Activated naive CD4-positive, alpha-beta T cell (primary cell): ENCODE results near the gene FKBP6.
A peak's percentile ranks its signal among the peaks of the same experiment; 100 is the strongest.
"Not testable (repeated sequence)": the region's sequence is repeated elsewhere in the genome, so short reads cannot be mapped to it uniquely, and the experiment has no call there.

Experiments
- DNase-seq, 4 experiments: peaks; one replicate each; lab custom pipeline; 2025; lab: John Stamatoyannopoulos, UW

The FKBP6 gene, protein sequence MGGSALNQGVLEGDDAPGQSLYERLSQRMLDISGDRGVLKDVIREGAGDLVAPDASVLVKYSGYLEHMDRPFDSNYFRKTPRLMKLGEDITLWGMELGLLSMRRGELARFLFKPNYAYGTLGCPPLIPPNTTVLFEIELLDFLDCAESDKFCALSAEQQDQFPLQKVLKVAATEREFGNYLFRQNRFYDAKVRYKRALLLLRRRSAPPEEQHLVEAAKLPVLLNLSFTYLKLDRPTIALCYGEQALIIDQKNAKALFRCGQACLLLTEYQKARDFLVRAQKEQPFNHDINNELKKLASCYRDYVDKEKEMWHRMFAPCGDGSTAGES

GRCh38 chr7:73327922-73328321 is at the start of gene FKBP6, which contains the start of gene TRIM50:
Gene FKBP6, plus strand, starts transcription at chr7:73328161. Its CDS starts 268 bp downstream, at chr7:73328429.
Gene TRIM50, minus strand, starts transcription at chr7:73328082. Its CDS starts 3,295 bp downstream, at chr7:73324787.
- not testable (repeated sequence) for DNase-seq

DNA sequence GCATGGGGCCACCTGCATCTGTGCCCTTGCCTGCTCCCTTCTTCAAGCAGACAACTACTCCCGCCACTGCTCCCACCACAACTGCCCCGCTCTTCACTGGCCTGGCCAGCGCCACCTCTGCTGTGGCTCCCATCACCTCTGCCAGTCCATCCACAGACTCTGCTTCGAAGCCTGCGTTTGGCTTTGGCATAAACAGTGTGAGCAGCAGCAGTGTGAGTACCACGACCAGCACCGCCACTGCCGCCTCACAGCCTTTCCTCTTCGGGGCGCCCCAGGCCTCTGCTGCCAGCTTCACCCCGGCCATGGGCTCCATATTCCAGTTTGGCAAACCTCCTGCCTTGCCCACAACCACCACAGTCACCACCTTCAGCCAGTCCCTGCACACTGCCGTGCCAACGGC is 30.7 kb upstream of the FKBP6 start:
- DNase-seq = not testable (repeated sequence)

DNA sequence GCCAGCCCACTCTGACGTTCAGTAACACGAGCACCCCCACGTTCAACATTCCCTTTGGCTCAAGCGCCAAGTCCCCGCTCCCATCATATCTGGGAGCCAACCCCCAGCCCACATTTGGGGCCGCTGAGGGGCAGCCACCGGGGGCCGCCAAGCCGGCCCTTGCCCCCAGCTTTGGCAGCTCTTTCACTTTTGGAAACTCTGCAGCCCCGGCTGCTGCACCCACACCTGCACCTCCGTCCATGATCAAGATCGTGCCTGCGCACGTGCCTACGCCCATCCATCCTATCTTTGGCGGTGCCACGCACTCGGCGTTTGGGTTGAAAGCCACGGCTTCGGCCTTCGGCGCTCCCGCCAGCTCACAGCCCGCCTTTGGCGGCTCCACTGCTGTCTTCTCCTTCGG is 30.3 kb upstream of the FKBP6 start:
- DNase-seq = not testable (repeated sequence)

DNA sequence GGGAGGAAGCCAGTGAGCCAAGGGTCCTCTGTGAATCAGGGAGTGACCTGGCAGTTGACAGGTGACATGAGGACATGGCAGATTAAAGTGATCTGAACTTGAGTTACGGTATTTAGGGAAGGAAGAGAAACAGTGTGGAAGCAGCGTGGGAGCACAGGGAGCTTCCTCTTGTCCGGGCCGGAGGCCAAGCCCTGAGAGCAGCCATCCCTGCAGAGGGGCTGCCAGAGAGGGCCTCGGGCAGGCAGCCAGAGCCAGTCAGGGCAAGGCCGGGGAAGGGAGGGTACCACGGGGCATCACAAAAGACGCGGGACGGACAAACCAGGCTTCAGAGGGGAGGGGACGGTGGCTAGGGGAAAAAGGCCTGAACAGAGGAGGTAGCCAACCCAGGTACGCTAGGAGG is 28.1 kb upstream of the FKBP6 start:
- not testable (repeated sequence) for DNase-seq

GRCh38 chr7:73301108-73301507 is 26.9 kb upstream of the FKBP6 start:
- not testable (repeated sequence) for DNase-seq

GRCh38 chr7:73302846-73303245 is 25.1 kb upstream of the FKBP6 start:
- DNase-seq = not testable (repeated sequence)

- DNase-seq = no peak
Measured at GRCh38 chr7:73303546-73303945, 24.4 kb upstream of the FKBP6 start.

GRCh38 chr7:73304071-73304470 is 23.9 kb upstream of the FKBP6 start:
- no peak for DNase-seq

DNA sequence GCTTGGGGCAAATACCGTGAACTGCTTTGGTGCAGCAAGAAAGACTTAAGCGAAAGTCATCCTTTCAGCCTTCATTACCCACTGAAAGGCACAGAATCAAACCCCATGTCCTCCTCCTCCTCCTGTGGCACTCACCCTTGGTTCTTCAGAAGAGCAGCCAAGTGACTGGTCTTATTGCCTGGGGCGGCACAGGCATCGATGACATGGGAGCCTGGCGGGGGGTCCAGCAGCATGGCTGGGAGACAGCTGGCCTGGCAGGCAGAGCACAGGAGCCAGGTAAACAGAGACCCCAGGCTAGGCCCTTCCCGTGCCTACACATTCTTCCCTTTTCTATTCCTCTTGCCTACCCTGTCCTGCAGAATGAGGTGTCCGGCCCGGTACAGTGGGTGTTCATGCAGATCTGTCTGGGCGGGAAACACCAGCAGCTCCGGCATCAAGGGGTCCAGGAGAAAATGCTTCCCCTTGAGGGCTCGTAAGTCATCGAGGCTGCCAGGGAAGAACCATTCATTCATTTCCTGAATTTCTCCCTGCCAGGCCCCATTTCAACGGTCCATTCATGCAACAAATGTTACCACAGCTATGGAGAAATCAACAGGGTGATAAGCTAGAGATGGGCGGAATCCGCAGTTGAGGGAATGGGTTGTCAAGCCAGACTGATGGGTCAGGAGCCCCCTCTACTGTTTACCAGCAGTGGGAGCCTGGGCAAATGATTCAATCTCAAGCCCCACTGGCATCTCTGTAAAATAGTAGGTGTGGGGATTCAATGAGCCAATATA is 23.2 kb upstream of the FKBP6 start:
- DNase-seq = not testable (repeated sequence)

- no peak for DNase-seq
Measured at GRCh38 chr7:73307436-73307835, 20.5 kb upstream of the FKBP6 start.

- DNase-seq = no peak
Measured at GRCh38 chr7:73308074-73308664, 19.8 kb upstream of the FKBP6 start.

DNA sequence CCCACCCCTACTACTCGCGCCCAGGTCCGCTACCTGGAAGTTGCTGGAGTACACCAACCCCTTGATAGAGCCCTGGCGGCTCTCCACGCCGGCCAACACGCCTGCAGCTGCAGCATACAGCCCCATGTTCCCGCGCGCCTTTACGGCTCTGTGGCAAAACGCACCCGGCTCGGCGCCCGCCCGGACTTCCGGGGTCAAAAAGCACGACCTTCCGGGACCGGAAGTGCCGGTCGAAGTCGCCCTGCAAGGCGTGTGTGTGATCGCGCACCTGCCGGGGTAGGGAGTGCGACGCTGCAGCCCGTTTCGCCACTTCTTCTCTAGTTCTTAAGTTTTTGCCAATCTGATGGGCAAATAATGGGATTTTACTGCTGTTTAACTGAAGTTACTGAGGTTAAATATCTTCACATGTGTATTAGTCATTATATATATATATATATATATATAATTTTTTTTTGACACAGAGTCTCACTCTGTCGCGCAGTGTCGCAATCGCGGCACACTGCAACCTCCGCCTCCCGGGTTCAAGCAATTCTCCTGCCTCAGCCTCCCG is 19.2 kb upstream of the FKBP6 start, which contains the start of gene NSUN5:
Gene NSUN5, minus strand, starts transcription at position 162 of the 550 bp plus-strand sequence. Its CDS starts 36 bp downstream, at position 126.
- peak; percentile 60 to 87 (median 77) for DNase-seq

DNA sequence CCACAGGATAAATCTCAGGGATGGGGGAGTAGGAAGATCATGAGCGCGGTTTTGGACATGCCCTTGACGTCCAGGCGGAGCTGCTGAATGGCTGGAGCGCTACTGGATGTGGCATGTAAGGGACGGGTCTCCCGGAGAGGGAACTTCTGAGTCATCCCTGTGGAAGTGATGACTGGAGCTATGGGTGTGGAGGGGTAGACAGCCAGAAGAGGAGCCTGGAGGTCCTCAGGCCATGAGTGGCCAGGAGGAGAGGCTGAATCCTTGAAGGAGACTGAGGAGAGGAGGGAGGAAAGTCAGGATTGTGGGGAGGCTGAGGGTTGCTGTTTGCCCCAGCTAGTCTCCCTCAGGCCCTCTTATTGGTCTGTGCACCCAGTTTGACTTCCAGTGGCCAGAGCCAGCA is 16.5 kb upstream of the FKBP6 start:
- DNase-seq = not testable (repeated sequence)

GRCh38 chr7:73312831-73313520 is 15.0 kb upstream of the FKBP6 start:
- no peak for DNase-seq

DNA sequence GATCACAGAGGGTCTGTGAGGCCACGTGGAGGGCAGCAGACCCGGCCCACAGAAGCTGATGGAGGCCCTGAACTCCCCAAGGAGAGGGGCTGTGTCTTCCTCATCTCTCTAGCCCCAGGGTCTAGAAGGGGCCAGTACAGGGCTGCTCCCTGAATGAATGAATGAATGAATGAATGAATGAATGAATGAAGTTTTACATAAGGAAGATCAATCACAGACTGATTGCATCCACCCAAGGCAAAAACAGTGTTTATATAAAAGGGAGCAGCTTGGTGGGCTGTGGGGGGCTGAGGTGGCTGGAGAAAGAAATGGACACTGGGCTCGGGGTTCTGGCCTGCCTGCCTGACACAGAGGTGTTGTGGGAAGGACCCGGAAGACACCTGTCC is 14.4 kb upstream of the FKBP6 start:
- DNase-seq = no peak

GRCh38 chr7:73314271-73314670 is 13.7 kb upstream of the FKBP6 start:
- DNase-seq = no peak

DNA sequence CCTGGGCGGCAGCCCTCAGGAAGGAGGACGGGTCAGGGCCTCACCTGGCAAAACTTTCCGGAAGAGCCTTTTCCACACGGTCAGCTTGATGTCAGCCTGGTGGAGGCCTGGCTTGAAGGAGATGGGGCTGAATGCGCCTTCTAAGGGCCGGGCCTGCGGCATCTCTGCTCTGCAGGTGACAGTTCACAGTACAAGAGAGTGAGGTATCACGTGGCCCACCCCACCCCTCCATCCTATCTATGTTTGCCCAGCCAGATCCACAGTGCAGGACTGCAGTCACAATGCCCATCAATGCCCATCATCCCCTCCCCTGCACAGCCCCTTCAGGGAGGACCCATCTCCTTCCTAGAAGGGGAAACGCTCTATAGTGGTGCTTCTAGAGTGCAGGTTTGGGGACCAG is 11.4 kb upstream of the FKBP6 start:
- DNase-seq = no peak

DNA sequence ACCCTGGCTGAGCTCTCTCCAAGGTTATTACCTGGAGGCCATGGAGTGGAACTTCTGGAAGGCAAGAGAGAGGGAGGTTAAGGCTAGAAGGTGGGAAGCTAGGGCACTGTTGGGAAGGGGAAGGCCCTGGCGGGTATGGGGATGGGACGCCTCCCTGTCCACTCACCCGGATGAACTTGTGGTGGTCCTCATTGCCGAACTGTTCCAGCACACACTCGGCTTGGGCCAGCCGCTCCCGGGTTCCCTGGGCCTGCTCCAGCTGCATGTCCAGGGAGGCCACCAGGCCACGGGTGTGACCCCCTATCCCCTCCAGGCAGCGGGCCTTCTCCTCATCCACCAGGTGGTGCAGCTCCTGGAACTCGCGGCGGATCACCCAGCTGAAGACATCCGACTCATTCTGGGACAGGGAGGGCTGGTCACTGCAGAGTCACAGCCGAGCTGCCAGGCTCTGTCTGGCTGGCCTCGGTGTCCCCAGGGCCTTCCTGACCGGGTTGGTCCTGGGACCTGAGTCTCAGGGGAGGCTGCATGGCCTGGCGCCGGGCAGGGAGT is 9.2 kb upstream of the FKBP6 start:
- not testable (repeated sequence) for DNase-seq

- not testable (repeated sequence) for DNase-seq
Measured at GRCh38 chr7:73319541-73319940, 8.4 kb upstream of the FKBP6 start.

- DNase-seq = not testable (repeated sequence)
Measured at GRCh38 chr7:73320009-73320408, 8.0 kb upstream of the FKBP6 start.

DNA sequence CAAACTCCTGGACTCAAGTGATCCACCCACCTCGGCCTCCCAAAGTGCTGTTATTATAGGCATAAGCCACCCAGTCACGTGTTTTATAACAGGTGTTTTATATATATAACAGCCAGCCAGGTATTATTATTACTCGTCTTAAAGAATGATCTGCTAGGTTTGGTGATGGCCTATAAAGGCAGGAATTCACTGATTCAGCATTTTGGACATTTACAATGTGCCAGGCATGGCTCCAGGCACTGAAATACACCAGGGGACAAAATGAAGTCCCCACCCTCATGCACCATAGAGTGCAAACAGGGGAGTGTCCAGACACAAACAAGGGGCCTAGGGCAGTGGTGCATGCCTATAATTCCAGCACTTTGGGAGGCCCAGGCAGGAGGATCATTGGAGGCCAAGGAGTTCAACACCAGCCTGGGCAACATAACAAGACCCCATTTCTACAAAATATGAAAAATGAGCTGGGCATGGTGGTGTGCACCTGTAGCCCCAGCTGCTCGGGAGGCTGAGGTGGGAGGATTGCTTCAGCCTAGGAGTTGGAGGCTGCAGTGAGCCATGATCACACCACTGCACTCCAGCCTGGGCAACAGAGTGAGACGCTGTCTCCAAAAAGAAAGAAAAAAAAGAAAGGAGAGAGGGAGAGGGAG is 4.4 kb upstream of the FKBP6 start:
- DNase-seq = not testable (repeated sequence)
